Heart right ventricle (tissue), 16 donors: ENCODE results near the gene ZNF710. TPM values are rescaled to one million over a fixed set of nuclear protein-coding genes. Genes with fewer than 3 reads are reported as not detected.
"Not testable (repeated sequence)": the region's sequence is repeated elsewhere in the genome, so short reads cannot be mapped to it uniquely, and the experiment has no call there.

Experiments
- ATAC-seq, 8 donors: fragments of 200-7000 bp; cut with Tn5 transposase; one replicate each; pipeline ENCODE4 v1.9.1; 2020; ENCODE audit warnings: mild to moderate bottlenecking in 8 of 8, moderate library complexity in 8 of 8, moderate number of reproducible peaks in 1 of 8
- DNase-seq, 2 donors: peaks; one replicate each; pipeline ENCODE4 v3.0.0-alpha.2; 2020
- H3K27ac ChIP-seq, 10 donors: fragments of 200-600 bp; sonication (generic) in 2 of 10; one replicate each; pipeline versions ENCODE4 v1.5.0 to v1.8.0; 2020 to 2022; ENCODE audit warnings: mild to moderate bottlenecking in 3 of 10
- H3K27me3 ChIP-seq, 7 donors: fragments of 200-600 bp; one replicate each; pipeline ENCODE4 v1.8.0; 2021 to 2022; ENCODE audit warnings: mild to moderate bottlenecking in 2 of 7
- H3K36me3 ChIP-seq, 9 donors: fragments of 200-600 bp; sonication (generic) in 1 of 9; one replicate each; pipeline versions ENCODE4 v1.5.0 to v1.8.0; 2020 to 2022; ENCODE audit warnings: mild to moderate bottlenecking in 2 of 9
- H3K4me1 ChIP-seq, 9 donors: fragments of 200-600 bp; sonication (generic) in 1 of 9; one replicate each; pipeline versions ENCODE4 v1.5.0 to v1.8.0; 2020 to 2022; ENCODE audit warnings: mild to moderate bottlenecking in 4 of 9
- H3K4me3 ChIP-seq, 10 donors: fragments of 200-600 bp; sonication (generic) in 2 of 10; one replicate each; pipeline versions ENCODE4 v1.5.0 to v1.8.0; 2020 to 2022; ENCODE audit warnings: mild to moderate bottlenecking in 7 of 10, moderate library complexity in 2 of 10
- H3K9me3 ChIP-seq, 11 donors: fragments of 200-600 bp in 10 of 11; sonication (generic) in 2 of 11; one replicate each; pipeline versions ENCODE4 v1.5.0 to v1.8.0; 2013 to 2022; ENCODE audit warnings: mild to moderate bottlenecking in 2 of 11, control low read depth in 1 of 11, moderate library complexity in 1 of 11
- WGBS, 2 donors: extraction: QIAGEN DNeasy Blood & Tissue Kit; methylation state at CpG; one replicate each; pipeline ENCODE4 v1.1.7; 2013; ENCODE audit warnings: inconsistent platforms in 1 of 2; 5-methylcytosine and 5-hydroxymethylcytosine counted together
- intact Hi-C, 10 donors: fragments of 100-400 bp; cut with DNase I; formaldehyde crosslinking; loops; one replicate each; pipeline versions ENCODE4 v1.11.1 to v1.14.2; 2022
- long read RNA-seq, 3 donors: library from polyadenylated mRNA; unstranded; transcript quantifications; one replicate each; pipeline ENCODE4 v2.0.0, GENCODE V29; 2020 to 2021
- polyA plus RNA-seq, 2 donors: library from polyadenylated mRNA; stranded (reverse); fragments of 200-250 nt; gene quantifications; one replicate each; pipeline ENCODE4 v1.2.3, GENCODE V29; 2013
- total RNA-seq, 10 donors: library from RNA; stranded (reverse); fragmentation: NEBNext Ultra II Directional in 3 of 10; extraction: Animal tissue kit (Norgen Biotek cat#: 25700) in 3 of 10; gene quantifications; one replicate each; pipeline versions ENCODE4 v1.2.1 to v1.2.4, GENCODE V29; 2021 to 2023
- TF ChIP-seq, protein P1 (sequence below), 9 donors: fragments of 200-600 bp; sonication (generic) in 2 of 9; IDR thresholded peaks; one replicate each; pipeline versions ENCODE4 v1.5.0 to v1.8.0; 2021 to 2022; ENCODE audit warnings: antibody characterized with exemption in 9 of 9, mild to moderate bottlenecking in 5 of 9, moderate library complexity in 1 of 9
- donor health status: Arrhythmogenic right ventricular cardiomyopathy.
- donor health status: ischemic (EF 13 %, LVEDD 7.1; RV severe dilation, severe dysfunction).
- donor health status: healthy with polysubstance abuse.
- donor health status: DM: no; HTN: yes; CAD: no.
- donor health status: DM: no; HTN: no; CAD: no.
- donor health status: ischemic (EF 25% LVEDD 6.9; RV normal size, moderate dysfunction).
- donor health status: ischemic (EF 25% LVEDD 5.7; RV mildly dilated, moderate dysfunction).
- donor health status: healthy.
- donor health status: DM: yes; HTN: yes; CAD: no.
- donor health status: Ischemic cardiomyopathy.
- donor health status: ischemic (EF 35%, LVEDD 5.7; RV mildly dilated, moderate dysfunction).
- donor health status: nonischemic (EF 11% LVEDD 7.7; RV severe dilation, severe dysfunction).
- donor health status: DM: yes; HTN: yes; CAD: no.
- donor health status: PGD.
- donor health status: ischemic (EF 29% LVEDD 5.4; RV normal size, mild dysfunction).
- donor health status: nonischemic (EF 23%, LVEDD 6.1; RV moderate dilation, normal function).

ZNF710 gene
- total RNA-seq (10 to 100 TPM in 1 of 10 donors, 1 to 10 TPM in 9; 2.8 to 19.8 (median 3.9) TPM), polyA plus RNA-seq (10 to 100 TPM in 1 of 2 donors, 1 to 10 TPM in 1; 3.3 to 11.0 TPM)
- long read RNA-seq, donor 1, partial matches to known transcripts: 0 of 12 reads
- long read RNA-seq, donor 1, other reads (novel, unspliced or antisense): 12 of 12 reads
- long read RNA-seq, donor 2, partial matches to known transcripts: 3 of 12 reads
- long read RNA-seq, donor 2, other reads (novel, unspliced or antisense): 9 of 12 reads
- long read RNA-seq, donor 3, partial matches to known transcripts: 0 of 34 reads
- long read RNA-seq, donor 3, other reads (novel, unspliced or antisense): 34 of 34 reads

- Histone ChIP-seq H3K27ac (peak within 1 kb of the TSS; percentile 68 to 97 (median 88)), H3K4me3 (peak within 1 kb of the TSS; percentile 54 to 90 (median 84)), H3K4me1 (peaks cover 11 to 61% (median 54%) of the 10 kb centered on the region in 9 donors), H3K36me3 (no peaks in the 10 kb centered on the region), H3K9me3 (no peaks in the 10 kb centered on the region), H3K27me3 (no peaks in the 10 kb centered on the region)
- ATAC-seq: peak; percentile 20 to 70 (median 42)
- peak; percentile 51 to 54 for DNase-seq
- intact Hi-C loops: loop anchor here in 8 of 10 donors (5.0 to 10.0 kb wide), 4 partner anchors 64 to 109 kb away; partner anchors contain the start of genes AP3S2 (in 3 of the 8) and ARPIN (in 1 of the 8)
- TF ChIP-seq, protein P1, sequence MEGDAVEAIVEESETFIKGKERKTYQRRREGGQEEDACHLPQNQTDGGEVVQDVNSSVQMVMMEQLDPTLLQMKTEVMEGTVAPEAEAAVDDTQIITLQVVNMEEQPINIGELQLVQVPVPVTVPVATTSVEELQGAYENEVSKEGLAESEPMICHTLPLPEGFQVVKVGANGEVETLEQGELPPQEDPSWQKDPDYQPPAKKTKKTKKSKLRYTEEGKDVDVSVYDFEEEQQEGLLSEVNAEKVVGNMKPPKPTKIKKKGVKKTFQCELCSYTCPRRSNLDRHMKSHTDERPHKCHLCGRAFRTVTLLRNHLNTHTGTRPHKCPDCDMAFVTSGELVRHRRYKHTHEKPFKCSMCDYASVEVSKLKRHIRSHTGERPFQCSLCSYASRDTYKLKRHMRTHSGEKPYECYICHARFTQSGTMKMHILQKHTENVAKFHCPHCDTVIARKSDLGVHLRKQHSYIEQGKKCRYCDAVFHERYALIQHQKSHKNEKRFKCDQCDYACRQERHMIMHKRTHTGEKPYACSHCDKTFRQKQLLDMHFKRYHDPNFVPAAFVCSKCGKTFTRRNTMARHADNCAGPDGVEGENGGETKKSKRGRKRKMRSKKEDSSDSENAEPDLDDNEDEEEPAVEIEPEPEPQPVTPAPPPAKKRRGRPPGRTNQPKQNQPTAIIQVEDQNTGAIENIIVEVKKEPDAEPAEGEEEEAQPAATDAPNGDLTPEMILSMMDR (IDR thresholded peaks at IDR 0.05): no peak
- 1 to 4% methylated on average over 5 to 38 of the region's 42 CpGs for WGBS, 2 donors
Measured at GRCh38 chr15:90001062-90001682, at the start of gene ZNF710. TSS of gene ZNF710 (plus strand) at chr15:90001324. CDS start at chr15:90067138, 65,814 bp downstream.

- H3K27me3 ChIP-seq: no peaks in the 10 kb centered on the region
- H3K27ac ChIP-seq: no peak overlapping the region
- ATAC-seq (no peak), DNase-seq (no peak)
- no peaks in the 10 kb centered on the region for H3K4me1 ChIP-seq
- TF ChIP-seq, protein P1 (IDR thresholded peaks at IDR 0.05): no peak
- no peaks in the 10 kb centered on the region for H3K36me3 ChIP-seq
- WGBS, 2 donors: 58 to 70% methylated on average over 3 of the region's 3 CpGs
- no peak overlapping the region for H3K4me3 ChIP-seq
- H3K9me3 ChIP-seq: no peaks in the 10 kb centered on the region
- intact Hi-C loops: no loop called here
Measured at GRCh38 chr15:89954541-89954940, 46.6 kb upstream of the ZNF710 start.

- H3K4me3 ChIP-seq, H3K27ac ChIP-seq, intact Hi-C loops, DNase-seq, H3K27me3 ChIP-seq, ATAC-seq, H3K9me3 ChIP-seq, H3K4me1 ChIP-seq, H3K36me3 ChIP-seq: not testable (repeated sequence)
- WGBS, 2 donors: 84 to 88% methylated on average over 13 of the region's 13 CpGs
Measured at GRCh38 chr15:89955449-89955998, 45.6 kb upstream of the ZNF710 start.

GRCh38 chr15:89958107-89958805, 42.9 kb upstream of the ZNF710 start:
- 90 to 93% methylated on average over 18 of the region's 18 CpGs for WGBS, 2 donors
- no peaks in the 10 kb centered on the region for H3K9me3 ChIP-seq

More at GRCh38 chr15:89958107-89958805, 42.9 kb upstream of the ZNF710 start:
- intact Hi-C loops: no loop called here
- Histone ChIP-seq H3K4me1 (peaks cover 0 to 4% (median 0%) of the 10 kb centered on the region in 9 donors), H3K4me3 (no peak overlapping the region), H3K36me3 (no peaks in the 10 kb centered on the region), H3K27me3 (no peaks in the 10 kb centered on the region), H3K27ac (no peak overlapping the region)
- TF ChIP-seq, protein P1 (IDR thresholded peaks at IDR 0.05): no peak
- ATAC-seq: peak in 1 of 8 donors; percentile 11
- DNase-seq: no peak
